Measurements from ENCODE around the gene TFAP2D. TPM values are rescaled to one million over a fixed set of nuclear protein-coding genes. Genes with fewer than 3 reads are reported as not detected.
A peak's percentile ranks its signal among the peaks of the same experiment; 100 is the strongest.

Gene TFAP2D
- total RNA-seq, 4 donors from 2014 or later = not detected

DNA sequence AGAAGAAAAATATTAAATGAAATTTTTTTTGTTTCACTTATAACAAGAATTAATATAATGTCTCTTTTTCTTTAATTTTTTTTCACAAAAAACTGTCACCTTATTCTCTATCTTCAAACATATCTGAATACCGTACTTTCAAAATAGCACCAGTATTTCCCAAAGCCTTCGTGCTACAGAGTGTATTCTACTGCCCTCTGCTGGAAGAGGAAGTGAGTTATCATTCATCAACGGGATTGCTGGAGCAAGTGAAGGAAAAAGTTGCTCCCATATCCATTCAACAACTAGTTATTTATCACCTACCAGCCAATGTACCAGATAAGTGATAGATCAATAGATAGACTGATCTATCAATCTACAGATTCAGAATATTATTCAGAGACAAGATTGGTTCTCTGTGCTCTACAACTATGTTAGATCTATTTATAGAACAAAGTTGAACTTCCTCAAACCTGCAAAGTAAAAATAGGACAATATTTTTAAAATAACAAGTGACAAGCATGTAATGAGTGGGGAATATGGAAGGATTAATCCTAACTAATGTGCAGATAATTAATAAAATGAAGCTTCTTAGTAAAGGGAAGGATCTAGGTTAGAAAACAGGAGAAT is 78.7 kb downstream of the TFAP2D start:
- DNase-seq (ENCODE audit: low spot score in 2 of 2) = no peak
- WGBS, 2 donors = 0 to 2% methylated on average over 3 of the region's 3 CpGs
- intact Hi-C loops (cut with DNase I; ENCODE audit: low total_unique reads) = no loop called here
- no peak overlapping the region for H3K4me3 ChIP-seq (ENCODE audit: low read depth, poor library complexity, severe bottlenecking)
- no peak for TF ChIP-seq CTCF (IDR thresholded peaks at IDR 0.05)
- TF ChIP-seq POLR2A (IDR thresholded peaks at IDR 0.05) = no peak

DNA sequence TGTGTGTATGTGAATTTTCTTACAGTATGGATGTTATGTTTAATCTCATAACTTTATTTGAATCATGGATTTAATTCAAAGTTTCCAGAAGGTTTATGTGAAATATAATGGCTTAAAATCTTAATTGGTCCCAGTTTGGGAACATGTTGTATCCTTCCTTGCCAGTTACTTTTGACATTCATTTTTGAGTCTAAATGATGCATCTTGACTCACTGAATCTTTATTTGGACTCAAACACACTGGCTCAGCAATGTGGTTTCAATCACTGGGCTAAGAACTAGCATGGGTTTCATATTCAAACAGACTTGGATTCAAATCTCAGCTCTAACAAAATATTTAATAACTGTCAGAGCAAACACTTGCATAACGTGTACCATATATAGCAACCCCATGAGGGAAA is 79.4 kb downstream of the TFAP2D start:
- DNase-seq (ENCODE audit: low spot score in 2 of 2) = no peak
- TF ChIP-seq POLR2A (IDR thresholded peaks at IDR 0.05) = no peak
- no peak overlapping the region for H3K4me3 ChIP-seq (ENCODE audit: low read depth, poor library complexity, severe bottlenecking)
- intact Hi-C loops (cut with DNase I; ENCODE audit: low total_unique reads) = no loop called here
- WGBS, 2 donors = 62 to 68% methylated on average over 1 of the region's 1 CpG

- intact Hi-C loops (cut with DNase I; ENCODE audit: low total_unique reads) = no loop called here
- H3K4me3 ChIP-seq (ENCODE audit: low read depth, poor library complexity, severe bottlenecking) = no peak overlapping the region
- WGBS, 2 donors = 37 to 45% methylated on average over 5 of the region's 5 CpGs
- TF ChIP-seq POLR2A (IDR thresholded peaks at IDR 0.05) = no peak
- no peak for TF ChIP-seq CTCF (IDR thresholded peaks at IDR 0.05)
- no peak for DNase-seq (ENCODE audit: low spot score in 2 of 2)
Measured at GRCh38 chr6:50795574-50795973, 82.2 kb downstream of the TFAP2D start.

DNA sequence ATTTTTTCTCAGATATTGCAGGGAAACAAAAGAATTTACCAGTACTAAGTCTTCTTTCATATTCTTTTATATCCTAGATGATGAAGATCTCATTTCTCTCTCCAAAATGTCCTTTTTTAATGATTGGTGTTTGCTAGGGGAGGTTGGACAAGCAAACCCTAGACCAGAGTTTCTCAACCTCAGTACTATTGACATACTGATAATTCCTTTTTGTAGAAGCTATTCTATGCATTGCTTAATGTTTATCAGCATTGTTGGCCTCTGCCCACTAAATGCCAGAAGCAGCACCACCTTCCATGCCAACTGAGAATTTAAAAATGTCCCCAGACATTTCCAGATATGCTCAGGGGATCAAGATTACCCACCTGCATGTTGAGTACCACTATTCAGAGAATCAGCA is 91.0 kb downstream of the TFAP2D start:
- intact Hi-C loops (cut with DNase I; ENCODE audit: low total_unique reads) = no loop called here
- DNase-seq (ENCODE audit: low spot score in 2 of 2) = no peak
- TF ChIP-seq POLR2A (IDR thresholded peaks at IDR 0.05) (no peak), CTCF (IDR thresholded peaks at IDR 0.05) (no peak)
- no peak overlapping the region for H3K4me3 ChIP-seq (ENCODE audit: low read depth, poor library complexity, severe bottlenecking)

GRCh38 chr6:50807035-50807434 is 93.7 kb downstream of the TFAP2D start:
- TF ChIP-seq CTCF (IDR thresholded peaks at IDR 0.05) (no peak), POLR2A (IDR thresholded peaks at IDR 0.05) (no peak)
- no peak for DNase-seq (ENCODE audit: low spot score in 2 of 2)
- intact Hi-C loops (cut with DNase I; ENCODE audit: low total_unique reads) = no loop called here
- H3K4me3 ChIP-seq (ENCODE audit: low read depth, poor library complexity, severe bottlenecking) = no peak overlapping the region

DNA sequence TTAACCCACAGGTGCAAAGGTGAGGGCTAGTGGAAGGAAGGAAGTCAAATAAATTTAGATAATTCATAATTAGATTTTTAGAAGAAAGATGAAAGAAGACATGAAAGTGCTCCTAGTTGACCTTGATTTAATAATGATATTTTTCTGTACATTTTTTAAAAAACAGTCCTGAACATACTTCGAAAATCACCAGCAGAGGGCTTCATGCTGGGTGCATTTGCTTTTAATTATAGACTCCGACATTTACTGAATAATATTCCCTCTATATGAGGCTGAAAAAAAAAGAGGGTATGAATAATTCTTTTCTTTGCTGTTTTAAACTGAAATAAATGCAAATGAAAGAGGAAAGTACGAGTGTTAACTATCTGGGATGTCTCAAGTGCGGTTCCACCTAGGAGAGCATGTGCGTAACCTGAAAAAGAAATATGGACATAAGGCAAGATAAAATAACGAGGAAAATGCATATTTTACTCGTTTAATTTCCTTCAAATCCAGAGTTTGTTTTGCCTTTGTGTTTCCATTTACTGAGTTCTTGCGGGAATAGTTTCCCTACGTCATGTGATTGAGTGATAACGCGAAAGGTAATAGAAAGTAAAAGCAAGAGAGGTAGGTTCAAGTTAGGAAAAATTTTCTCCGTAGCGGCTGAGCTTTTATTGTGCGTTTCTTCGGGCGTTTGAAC is 102.2 kb downstream of the TFAP2D start:
- H3K4me3 ChIP-seq (ENCODE audit: low read depth, poor library complexity, severe bottlenecking) = peak overlapping the region; percentile 40
- DNase-seq (ENCODE audit: low spot score in 2 of 2) = no peak
- intact Hi-C loops (cut with DNase I; ENCODE audit: low total_unique reads) = loop anchor here (10.0 kb wide), 3 partner anchors 529 to 1209 kb away; no protein-coding TSS in a partner anchor
- TF ChIP-seq CTCF (IDR thresholded peaks at IDR 0.05) (no peak), POLR2A (IDR thresholded peaks at IDR 0.05) (no peak)
- 2 to 3% methylated on average over 16 of the region's 16 CpGs for WGBS, 2 donors

Data from lower leg skin (tissue), 4 donors.